ENCODE measurements around the gene CISD3.

DNA sequence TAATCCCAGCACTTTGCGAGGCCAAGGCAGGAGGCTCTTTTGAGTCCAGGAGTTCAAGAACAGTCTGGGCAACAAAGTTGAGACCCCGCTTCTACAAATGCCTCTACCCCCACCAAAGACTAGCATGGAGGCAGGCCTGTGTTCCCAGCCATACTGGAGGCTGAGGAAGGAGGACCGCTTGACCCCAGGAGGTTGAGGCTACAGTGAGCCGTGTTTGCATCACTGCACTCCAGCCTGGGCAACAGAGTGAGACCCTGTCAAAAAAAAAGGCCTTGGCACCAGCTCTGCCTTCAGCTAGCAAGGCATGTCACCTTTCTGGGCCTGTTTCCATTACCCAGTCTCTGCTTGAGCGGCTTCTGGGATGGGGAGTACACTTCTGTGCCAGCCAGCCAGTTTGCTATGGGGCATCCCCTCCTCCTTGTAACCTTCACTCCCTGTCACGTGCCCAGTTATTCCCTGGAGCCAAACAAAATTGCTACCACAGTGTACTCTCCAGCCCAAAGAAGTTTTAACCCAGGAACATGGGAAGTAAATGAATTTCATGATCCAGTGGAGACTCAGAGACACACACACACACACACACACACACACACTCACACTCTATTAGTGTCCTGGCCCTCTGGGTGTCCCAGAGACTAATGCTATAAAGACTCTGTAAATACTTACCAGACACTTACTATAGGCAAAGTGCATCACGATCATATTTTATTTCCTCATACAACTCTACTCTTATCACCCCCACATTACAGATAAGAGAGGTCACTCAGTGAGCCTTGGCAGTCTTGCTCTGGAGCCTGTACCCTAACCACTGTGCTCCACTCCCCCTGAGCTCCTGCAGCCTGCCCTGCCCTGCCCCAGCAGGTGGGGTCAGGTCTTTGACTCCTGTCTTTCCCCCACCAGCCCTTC is 2.5 kb downstream of the CISD3 start:
- no peak for TF ChIP-seq POLR2A (IDR thresholded peaks at IDR 0.05; ENCODE audit: low read length)
- no peak for TF ChIP-seq GATA1 (IDR thresholded peaks at IDR 0.05; ENCODE audit: low read depth, low read length)
